Astrocyte (in vitro differentiated cells and primary cell): ENCODE results near the gene DZIP3. TPM values are rescaled to one million over a fixed set of nuclear protein-coding genes. Genes with fewer than 3 reads are reported as not detected.

ENCODE experiments used
- DNase-seq: peaks from one replicate; pipeline ENCODE4 v3.0.0-alpha.2; 2010; ENCODE audit warnings: low read depth
- FAIRE-seq: peaks from 2 replicates; lab custom pipeline; 2011; peaks lifted over from hg19 to GRCh38; lab: Jason Lieb, UNC
- H2AFZ ChIP-seq: 2 replicates; pipeline ENCODE4 v1.6.0; 2012; ENCODE audit warnings: low read depth, low read length, inconsistent platforms
- H3K27ac ChIP-seq: 2 replicates; pipeline ENCODE4 v1.5.1; 2011; ENCODE audit warnings: low read depth, low read length, inconsistent platforms
- H3K27me3 ChIP-seq: 2 replicates; pipeline ENCODE4 v1.6.0; 2011; ENCODE audit warnings: low read length, inconsistent platforms; ENCODE audit not compliant: insufficient read depth
- H3K36me3 ChIP-seq: 2 replicates; pipeline ENCODE4 v1.5.1; 2011; ENCODE audit warnings: low read length, inconsistent platforms; ENCODE audit not compliant: insufficient read depth
- H3K4me1 ChIP-seq: 2 replicates; pipeline ENCODE4 v1.5.1; 2011; ENCODE audit warnings: low read length, inconsistent platforms; ENCODE audit not compliant: insufficient read depth
- H3K4me2 ChIP-seq: 2 replicates; pipeline ENCODE4 v1.6.0; 2012; ENCODE audit warnings: low read length, inconsistent platforms
- H3K4me3 ChIP-seq: 2 replicates; pipeline ENCODE4 v1.5.1; 2011; ENCODE audit warnings: low read depth, mild to moderate bottlenecking, low read length, inconsistent platforms; ENCODE audit not compliant: insufficient read depth
- H3K79me2 ChIP-seq: 2 replicates; pipeline ENCODE4 v1.6.0; 2012; ENCODE audit warnings: mild to moderate bottlenecking, low read length, inconsistent platforms; ENCODE audit not compliant: insufficient read depth
- H3K9ac ChIP-seq: 2 replicates; pipeline ENCODE4 v1.6.0; 2012; ENCODE audit warnings: mild to moderate bottlenecking, low read length, inconsistent platforms
- H3K9me3 ChIP-seq: 2 replicates; pipeline ENCODE4 v1.5.1; 2012; ENCODE audit warnings: low read depth, mild to moderate bottlenecking, low read length, inconsistent platforms; ENCODE audit not compliant: insufficient read depth
- H4K20me1 ChIP-seq: 2 replicates; pipeline ENCODE4 v1.6.0; 2012; ENCODE audit warnings: low read length, inconsistent platforms; ENCODE audit not compliant: insufficient read depth
- H3K27ac Mint-ChIP-seq: one replicate; pipeline ENCODE4 v1.8.0; 2021; ENCODE audit warnings: mild to moderate bottlenecking, mixed read lengths; ENCODE audit not compliant: unreplicated experiment
- H3K27me3 Mint-ChIP-seq: one replicate; pipeline ENCODE4 v1.8.0; 2021; ENCODE audit warnings: low read depth, mixed read lengths; ENCODE audit not compliant: unreplicated experiment
- H3K36me3 Mint-ChIP-seq: one replicate; pipeline ENCODE4 v1.8.0; 2021; ENCODE audit warnings: low read depth, mixed read lengths; ENCODE audit not compliant: unreplicated experiment
- H3K4me1 Mint-ChIP-seq: one replicate; pipeline ENCODE4 v1.8.0; 2021; ENCODE audit warnings: low read depth, mixed read lengths; ENCODE audit not compliant: unreplicated experiment
- H3K4me3 Mint-ChIP-seq: one replicate; pipeline ENCODE4 v1.8.0; 2021; ENCODE audit warnings: mild to moderate bottlenecking, moderate library complexity, mixed read lengths; ENCODE audit not compliant: unreplicated experiment
- H3K9me3 Mint-ChIP-seq: one replicate; pipeline ENCODE4 v1.8.0; 2021; ENCODE audit warnings: mild to moderate bottlenecking, mixed read lengths; ENCODE audit not compliant: unreplicated experiment
- CTCF ChIP-seq: IDR thresholded peaks from 2 replicates; pipeline ENCODE4 v1.5.1; 2011; ENCODE audit warnings: low read depth, mild to moderate bottlenecking, inconsistent platforms, low read length, moderate library complexity; ENCODE audit not compliant: insufficient read depth
- EZH2 ChIP-seq: IDR thresholded peaks from 2 replicates; pipeline ENCODE4 v1.6.1; 2012; ENCODE audit warnings: mild to moderate bottlenecking, low read length, inconsistent platforms; ENCODE audit not compliant: insufficient read depth
- total RNA-seq: library from RNA; stranded (reverse); gene quantifications from 2 replicates; pipeline ENCODE4 v1.2.1, GENCODE V29; 2021

The DZIP3 gene
- total RNA-seq, 1 donor from 2014 or later = 12.9 TPM

DNA sequence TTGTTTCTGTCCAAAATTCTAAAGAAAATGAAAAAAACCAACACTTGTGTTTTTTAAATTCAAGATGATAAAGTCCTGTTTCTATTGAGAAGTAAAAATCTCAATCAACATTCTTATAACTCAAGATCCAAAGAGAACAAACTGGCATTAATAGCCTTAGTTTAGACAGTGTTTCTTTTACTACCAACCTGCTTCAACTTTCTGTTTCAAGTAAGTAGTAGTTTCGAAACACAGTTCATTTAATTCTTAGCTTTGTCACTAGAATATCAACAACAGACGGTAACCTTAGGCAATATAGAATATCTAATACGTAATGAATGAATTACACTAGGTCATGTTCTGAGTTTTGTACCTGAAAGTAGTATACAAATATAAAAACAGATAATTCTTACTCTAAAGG is 24.0 kb upstream of the DZIP3 start:
- Histone ChIP-seq H3K9me3 (no peaks in the 10 kb centered on the region), H3K4me3 (no peak overlapping the region), H3K27me3 (no peaks in the 10 kb centered on the region), H3K4me2 (no peak overlapping the region), H3K4me1 (no peaks in the 10 kb centered on the region), H3K27ac (no peak overlapping the region), H3K79me2 (no peaks in the 10 kb centered on the region), H4K20me1 (no peaks in the 10 kb centered on the region), H3K36me3 (peaks cover 16% of the 10 kb centered on the region), H3K9ac (no peak overlapping the region), H2AFZ (no peak overlapping the region)
- Mint-ChIP-seq H3K36me3 (no peaks in the 10 kb centered on the region), H3K9me3 (no peaks in the 10 kb centered on the region), H3K27ac (no peak overlapping the region), H3K4me1 (no peaks in the 10 kb centered on the region), H3K27me3 (no peaks in the 10 kb centered on the region), H3K4me3 (no peak overlapping the region)
- DNase-seq (no peak), FAIRE-seq (no peak)
- TF ChIP-seq EZH2 = no peak
- TF ChIP-seq CTCF = no peak

DNA sequence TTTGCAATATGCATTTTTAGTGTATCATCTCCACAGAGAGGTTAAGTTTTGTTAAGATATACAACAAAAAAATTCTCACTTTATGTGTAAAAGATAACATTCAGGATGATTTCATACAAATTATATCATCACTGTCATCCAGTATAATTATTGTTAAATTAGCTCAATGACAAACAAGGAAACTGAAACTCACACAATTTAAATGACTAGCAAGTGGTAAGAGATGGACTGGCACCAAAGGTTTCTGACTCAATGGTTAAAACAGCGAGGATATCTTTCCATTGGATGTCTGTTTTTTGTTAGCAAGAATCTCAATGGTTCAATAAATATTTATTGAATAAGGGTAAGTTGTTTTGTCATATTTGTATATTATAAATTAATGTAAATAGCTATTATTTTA is 22.9 kb upstream of the DZIP3 start:
- H3K4me3 Mint-ChIP-seq = no peak overlapping the region
- Histone ChIP-seq H3K4me1 (no peaks in the 10 kb centered on the region), H3K4me3 (no peak overlapping the region), H3K27ac (no peak overlapping the region), H3K9ac (no peak overlapping the region), H3K27me3 (no peaks in the 10 kb centered on the region), H2AFZ (no peak overlapping the region), H3K36me3 (peaks cover 5% of the 10 kb centered on the region), H3K4me2 (no peak overlapping the region), H3K9me3 (no peaks in the 10 kb centered on the region), H3K79me2 (no peaks in the 10 kb centered on the region), H4K20me1 (no peaks in the 10 kb centered on the region)
- no peaks in the 10 kb centered on the region for H3K4me1 Mint-ChIP-seq
- H3K27me3 Mint-ChIP-seq = no peaks in the 10 kb centered on the region
- DNase-seq (no peak), FAIRE-seq (no peak)
- TF ChIP-seq EZH2 (no peak), CTCF (no peak)
- H3K27ac Mint-ChIP-seq = no peak overlapping the region
- H3K9me3 Mint-ChIP-seq = no peaks in the 10 kb centered on the region
- no peaks in the 10 kb centered on the region for H3K36me3 Mint-ChIP-seq

- no peaks in the 10 kb centered on the region for H3K27me3 Mint-ChIP-seq
- no peak overlapping the region for H3K4me3 ChIP-seq
- H3K79me2 ChIP-seq = no peaks in the 10 kb centered on the region
- TF ChIP-seq CTCF (no peak), EZH2 (no peak)
- no peak overlapping the region for H3K4me2 ChIP-seq
- no peaks in the 10 kb centered on the region for H3K9me3 ChIP-seq
- FAIRE-seq = no peak
- no peaks in the 10 kb centered on the region for H3K4me1 Mint-ChIP-seq
- no peak overlapping the region for H3K9ac ChIP-seq
- no peak overlapping the region for H3K27ac Mint-ChIP-seq
- peaks cover 11% of the 10 kb centered on the region for H3K36me3 ChIP-seq
- H3K27ac ChIP-seq = no peak overlapping the region
- peaks cover 4% of the 10 kb centered on the region for H3K36me3 Mint-ChIP-seq
- H3K9me3 Mint-ChIP-seq = no peaks in the 10 kb centered on the region
- no peaks in the 10 kb centered on the region for H3K27me3 ChIP-seq
- DNase-seq = no peak
- H4K20me1 ChIP-seq = no peaks in the 10 kb centered on the region
- no peak overlapping the region for H2AFZ ChIP-seq
- no peaks in the 10 kb centered on the region for H3K4me1 ChIP-seq
- no peak overlapping the region for H3K4me3 Mint-ChIP-seq
These were observed 20.2 kb upstream of the DZIP3 start for GRCh38 chr3:108569336-108569735.
